GM12892 (cell line): ENCODE data around the gene GMEB2.
"Not testable (repeated sequence)": the region's sequence is repeated elsewhere in the genome, so short reads cannot be mapped to it uniquely, and the experiment has no call there.

Experiments
- DNase-seq: peaks from one replicate; pipeline ENCODE4 v3.0.0; 2011; ENCODE audit not compliant: insufficient read length
- FAIRE-seq: peaks from 2 replicates; lab custom pipeline; 2011; peaks lifted over from hg19 to GRCh38; lab: Jason Lieb, UNC
- POLR2A ChIP-seq: IDR thresholded peaks from 2 replicates; pipeline ENCODE4 v1.6.1; 2011; ENCODE audit warnings: low read depth, low read length, control low read depth
- POLR2AphosphoS5 ChIP-seq: IDR thresholded peaks from 2 replicates; pipeline ENCODE4 v1.6.1; 2011; ENCODE audit warnings: low read depth, low read length, control low read depth
- TAF1 ChIP-seq: IDR thresholded peaks from 2 replicates; pipeline ENCODE4 v1.6.1; 2011; ENCODE audit warnings: low read depth, mild to moderate bottlenecking, control low read depth, low read length, borderline replicate concordance

The GMEB2 gene

DNA sequence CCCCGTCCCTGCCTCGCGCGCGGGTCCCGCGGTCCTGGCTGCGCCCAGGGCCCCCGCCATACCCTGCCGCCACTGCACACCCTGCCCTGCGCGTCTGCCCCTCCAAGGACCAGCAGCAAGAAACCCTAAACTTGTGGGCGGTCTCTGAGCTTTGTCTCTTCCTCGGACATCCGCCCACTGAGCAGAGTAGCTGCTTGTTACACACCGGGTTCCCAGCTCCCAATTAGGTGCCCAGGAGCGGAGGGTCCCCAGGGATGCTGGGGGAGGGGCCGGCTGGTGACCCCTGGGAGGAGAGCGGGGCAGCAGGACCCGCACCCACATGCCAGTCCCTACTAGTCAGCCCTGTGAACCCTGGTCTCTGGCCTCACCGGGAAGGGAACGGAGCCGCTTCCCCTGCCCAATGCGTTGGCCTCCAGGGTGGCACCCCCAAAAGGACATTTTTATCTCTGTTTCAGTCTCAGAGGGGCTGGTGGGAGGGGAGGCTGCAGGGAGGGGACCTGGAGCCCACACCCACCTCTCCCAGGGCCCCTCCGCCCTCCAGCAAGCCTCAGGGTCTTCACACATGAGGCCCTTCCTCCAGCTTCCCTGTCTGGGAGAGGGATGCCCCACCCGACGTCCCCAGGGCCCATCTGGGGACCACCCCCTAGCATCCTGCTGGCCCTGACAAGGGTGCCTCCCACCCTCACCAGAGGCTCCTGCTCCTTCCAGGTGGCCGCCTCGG is 15.8 kb upstream of the GMEB2 start:
- TF ChIP-seq POLR2AphosphoS5 (no peak), TAF1 (no peak), POLR2A (no peak)
- DNase-seq (no peak), FAIRE-seq (no peak)

DNA sequence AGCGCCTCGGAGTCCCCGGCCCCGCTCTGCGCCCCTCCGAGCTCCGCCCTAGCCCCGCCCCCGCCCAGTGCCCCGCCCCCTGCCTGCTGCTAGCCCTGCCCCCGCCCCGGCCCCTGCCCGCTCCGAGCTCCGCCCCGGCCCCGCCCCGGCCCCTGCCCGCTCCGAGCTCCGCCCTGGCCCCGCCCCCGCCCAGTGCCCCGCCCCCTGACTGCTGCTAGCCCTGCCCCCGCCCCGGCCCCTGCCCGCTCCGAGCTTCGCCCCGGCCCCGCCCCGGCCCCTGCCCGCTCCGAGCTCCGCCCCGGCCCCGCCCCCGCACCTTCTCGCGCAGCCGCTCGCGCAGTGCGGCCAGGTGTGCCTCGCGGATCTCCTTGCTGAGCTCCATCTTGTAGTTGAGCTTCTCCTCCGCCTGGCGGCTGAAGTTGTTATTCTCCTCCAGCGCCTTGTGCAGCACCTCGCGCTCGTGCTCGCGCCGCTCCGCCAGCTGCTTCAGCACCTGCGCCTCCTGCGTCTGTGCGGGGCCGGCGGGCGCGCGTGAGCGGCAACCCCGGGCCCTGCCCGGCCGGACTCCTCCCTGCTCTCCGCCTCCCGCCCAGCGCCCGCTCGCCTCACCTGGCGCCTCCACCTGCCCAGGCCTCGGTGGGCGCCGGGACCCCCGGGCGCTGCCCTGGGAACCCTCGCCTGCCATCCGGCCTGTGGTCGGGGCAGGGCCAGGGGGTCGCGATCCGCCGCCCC is 15.1 kb upstream of the GMEB2 start:
- DNase-seq (peak; percentile 88), FAIRE-seq (peak; percentile 97)
- TF ChIP-seq POLR2AphosphoS5 (no peak), TAF1 (no peak), POLR2A (no peak)

DNA sequence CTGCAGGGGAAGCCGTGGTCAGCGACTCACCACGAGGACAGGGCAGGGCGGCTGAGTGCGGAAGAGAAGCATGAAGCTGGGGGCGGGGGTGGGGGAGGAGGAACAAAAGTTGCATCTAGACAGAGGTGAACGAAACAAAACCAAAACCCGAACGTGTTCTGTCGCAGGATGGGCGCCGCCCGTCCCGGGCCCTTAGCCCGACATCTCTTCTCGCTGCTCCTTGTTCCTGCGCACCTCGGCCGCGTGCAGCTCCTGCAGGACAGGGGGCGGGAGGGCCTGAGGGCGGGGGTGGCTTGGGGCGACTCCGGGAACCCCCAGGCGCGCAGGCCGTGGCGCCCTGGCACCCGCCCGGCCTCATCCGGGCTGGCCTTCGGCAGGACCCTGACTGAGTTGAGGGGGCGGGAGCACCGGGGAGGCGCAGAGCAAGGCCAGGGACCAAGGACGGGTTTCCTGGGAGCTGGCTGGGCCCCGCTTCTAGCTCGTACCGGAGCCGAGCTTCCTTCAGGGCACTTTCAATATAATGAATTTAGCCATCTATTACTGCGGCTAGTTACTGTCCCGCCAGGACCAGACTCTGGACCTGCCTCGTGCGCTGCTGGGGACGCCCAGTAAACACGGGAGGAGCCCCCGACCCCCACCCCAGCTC is 14.4 kb upstream of the GMEB2 start:
- FAIRE-seq (no peak), DNase-seq (no peak)
- TF ChIP-seq POLR2A: no peak
- TF ChIP-seq POLR2AphosphoS5: no peak
- TF ChIP-seq TAF1: no peak

DNA sequence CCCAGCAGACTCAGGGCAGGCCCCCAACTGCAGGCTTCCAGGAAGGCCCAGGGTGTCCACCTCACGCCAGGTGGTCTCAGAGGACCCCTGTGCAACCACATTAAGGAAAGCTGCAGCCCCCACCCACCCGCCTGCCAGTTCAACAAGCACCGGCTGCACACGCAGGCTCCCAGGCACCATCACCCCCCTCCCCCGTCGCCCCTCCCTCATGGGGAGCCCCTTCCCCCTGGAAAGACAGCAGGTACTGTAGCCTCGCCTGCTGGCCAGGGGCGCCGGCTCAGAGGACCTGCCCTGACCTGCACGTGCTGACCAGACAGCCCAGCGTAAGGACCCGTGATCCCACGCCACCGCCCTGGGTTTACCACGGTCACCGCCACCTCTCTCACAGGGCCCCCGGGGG is 13.8 kb upstream of the GMEB2 start:
- not testable (repeated sequence) for FAIRE-seq, DNase-seq

DNA sequence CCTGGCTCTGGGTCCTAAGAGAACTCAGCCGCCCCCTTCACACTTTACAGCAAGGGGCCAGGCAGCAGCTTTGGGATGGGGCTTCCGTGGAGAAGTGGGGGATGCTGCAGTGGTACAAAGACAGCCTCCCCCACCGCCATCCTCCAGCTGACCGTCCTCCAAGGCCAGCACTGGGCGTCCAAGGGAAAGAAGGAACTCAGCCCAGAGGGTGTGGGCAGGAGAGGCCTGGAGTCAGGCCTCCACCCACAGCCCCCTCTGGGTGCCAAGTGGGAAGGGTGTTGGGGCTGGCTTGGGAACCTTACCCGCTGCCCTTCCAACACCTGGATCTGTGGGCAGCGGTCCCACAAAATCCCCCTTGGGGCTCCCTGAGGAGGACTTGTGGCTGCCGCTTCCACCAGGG is 13.2 kb upstream of the GMEB2 start:
- DNase-seq (no peak), FAIRE-seq (no peak)
- no peak for TF ChIP-seq TAF1
- TF ChIP-seq POLR2A: no peak
- no peak for TF ChIP-seq POLR2AphosphoS5

DNA sequence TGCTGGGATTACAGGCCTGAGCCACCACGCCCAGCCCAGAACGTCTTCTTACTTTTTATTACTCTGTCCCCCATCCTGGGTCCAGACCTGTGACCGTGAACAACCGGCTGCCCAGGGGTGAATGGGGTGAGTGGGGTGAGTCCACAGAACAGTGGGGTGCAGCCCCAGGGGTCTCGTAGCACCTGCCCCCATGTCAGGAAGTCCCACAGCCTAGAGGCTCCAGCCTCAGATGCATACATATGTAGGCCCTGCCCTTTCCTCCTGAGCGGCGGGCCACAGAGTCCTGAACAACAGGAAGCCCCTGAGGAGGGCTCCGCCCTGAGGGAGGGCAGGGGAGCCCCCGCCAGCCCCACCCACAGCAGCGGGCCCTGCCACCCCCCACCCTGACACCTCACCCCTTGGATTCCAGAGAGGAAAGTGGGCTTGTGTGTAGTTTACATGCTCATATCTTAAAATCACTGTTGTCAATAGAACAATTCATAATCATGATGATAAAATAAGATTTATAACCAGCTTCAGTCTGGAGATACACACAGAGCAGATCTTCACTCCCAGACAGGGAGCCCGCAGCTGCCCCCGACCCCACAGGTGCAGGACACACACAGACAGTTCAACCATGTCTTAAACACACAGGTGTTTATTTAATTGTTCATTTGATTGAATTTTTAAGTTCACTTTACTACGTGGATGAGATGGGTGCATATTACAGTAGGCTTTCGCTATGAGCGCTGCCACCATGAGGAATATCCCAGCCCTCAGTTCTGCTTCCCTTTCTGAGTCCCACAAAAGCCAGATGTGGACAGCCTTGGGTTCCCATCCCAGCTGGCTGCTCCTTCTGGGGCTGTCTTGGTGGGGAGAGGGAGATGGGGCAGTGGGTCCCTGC is 12.4 kb upstream of the GMEB2 start:
- DNase-seq: no peak
- peak; percentile 71 for FAIRE-seq
- TF ChIP-seq POLR2AphosphoS5: 0 out of 2 replicates have a peak, but pooled peaks have one; percentile 29
- TF ChIP-seq POLR2A: no peak
- no peak for TF ChIP-seq TAF1

DNA sequence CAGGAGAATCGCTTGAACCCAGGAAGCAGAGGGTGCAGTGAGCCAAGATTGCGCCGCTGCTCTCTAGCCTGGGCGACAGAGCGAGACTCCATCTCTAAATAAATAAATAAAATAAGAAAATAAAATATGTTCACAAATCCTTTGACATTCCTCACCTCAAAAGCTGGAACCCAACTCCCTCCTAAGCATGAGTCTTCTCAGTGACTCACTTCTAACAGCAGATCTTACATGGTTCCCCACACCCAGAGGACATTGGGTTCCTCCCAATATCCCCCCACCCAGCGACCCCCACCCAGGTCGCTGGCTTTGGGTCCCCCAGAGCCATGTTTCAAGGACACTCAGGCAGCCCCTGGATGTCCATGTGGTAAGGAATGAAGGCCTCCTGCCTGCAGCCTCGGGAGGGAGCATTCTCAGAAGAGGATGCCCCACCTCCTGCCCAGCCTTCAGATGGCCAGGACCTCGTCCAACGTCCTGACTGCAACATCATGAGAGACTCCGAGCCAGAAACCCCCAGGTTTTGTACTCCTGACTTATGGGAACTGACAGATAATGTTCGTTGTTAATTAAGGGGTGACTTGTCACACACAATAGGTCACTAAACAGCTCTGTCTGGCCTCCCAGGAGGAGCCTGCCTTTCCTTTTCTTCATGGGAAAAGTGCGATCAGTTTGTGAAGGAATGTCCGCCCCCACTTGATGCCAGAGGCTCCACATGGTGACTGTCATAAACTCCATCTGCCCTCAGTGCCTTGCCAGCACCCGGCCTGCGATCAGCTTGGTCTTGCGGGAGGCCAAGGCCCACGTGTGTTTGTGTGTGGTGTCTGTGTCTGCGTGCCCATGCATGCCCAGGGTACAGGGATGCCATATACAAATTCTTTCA is 10.1 kb upstream of the GMEB2 start:
- DNase-seq: no peak
- no peak for FAIRE-seq
- TF ChIP-seq POLR2AphosphoS5 (no peak), POLR2A (no peak), TAF1 (no peak)

DNA sequence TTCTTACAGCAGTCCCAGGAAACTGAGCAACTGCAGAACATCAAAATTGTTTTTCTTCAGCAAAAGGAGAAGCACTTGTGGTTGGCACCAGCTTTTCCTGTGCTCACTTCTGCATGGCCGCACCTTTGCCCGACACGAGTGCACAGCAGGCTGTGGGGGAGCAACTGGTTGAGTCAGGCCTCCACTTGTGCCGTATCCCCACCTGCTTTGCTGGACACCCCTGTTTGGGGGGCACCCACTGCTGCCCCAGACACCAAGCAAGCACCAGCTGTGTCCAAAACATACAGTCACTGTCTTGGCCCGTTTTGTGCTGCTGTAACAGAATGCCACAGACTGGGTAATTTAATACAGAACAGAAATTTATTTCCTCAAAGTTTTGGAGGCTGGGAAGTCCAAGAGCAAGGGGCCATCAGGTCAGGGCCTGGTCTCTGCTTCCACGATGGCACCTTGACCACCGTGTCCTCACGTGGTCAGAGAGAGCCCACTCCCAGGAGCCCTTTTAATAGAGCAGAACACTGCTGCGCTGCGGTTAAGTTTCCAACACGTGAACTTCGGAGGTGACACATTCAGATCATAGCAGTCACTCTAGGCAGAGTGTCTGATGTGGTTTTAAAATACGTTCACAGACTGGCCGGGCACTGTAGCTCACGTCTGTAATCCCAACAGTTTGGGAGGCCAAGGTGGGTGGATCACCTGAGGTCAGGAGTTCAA is 8.7 kb upstream of the GMEB2 start:
- FAIRE-seq: no peak
- TF ChIP-seq POLR2A (no peak), POLR2AphosphoS5 (no peak), TAF1 (no peak)
- DNase-seq: no peak

DNA sequence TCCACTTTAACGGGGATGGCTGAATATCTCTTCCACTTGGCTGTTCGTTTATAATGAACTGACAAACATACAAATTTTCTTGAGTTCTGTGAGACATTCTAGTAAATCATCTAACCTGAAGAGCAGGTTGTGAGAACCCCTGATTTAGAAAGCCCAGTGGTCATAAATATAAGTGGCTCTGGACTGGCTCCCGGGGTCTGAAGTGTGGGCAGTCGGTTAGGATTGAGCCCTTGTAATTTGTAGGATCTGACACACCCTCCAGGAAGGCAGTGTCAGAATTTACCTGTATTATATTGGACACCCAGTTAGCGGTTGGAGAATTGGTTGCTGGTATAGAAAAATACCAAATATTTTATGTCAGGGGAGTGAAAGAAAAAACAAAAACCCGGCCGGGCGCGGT is 6.8 kb upstream of the GMEB2 start:
- TF ChIP-seq POLR2A: no peak
- TF ChIP-seq POLR2AphosphoS5: no peak
- no peak for TF ChIP-seq TAF1

DNA sequence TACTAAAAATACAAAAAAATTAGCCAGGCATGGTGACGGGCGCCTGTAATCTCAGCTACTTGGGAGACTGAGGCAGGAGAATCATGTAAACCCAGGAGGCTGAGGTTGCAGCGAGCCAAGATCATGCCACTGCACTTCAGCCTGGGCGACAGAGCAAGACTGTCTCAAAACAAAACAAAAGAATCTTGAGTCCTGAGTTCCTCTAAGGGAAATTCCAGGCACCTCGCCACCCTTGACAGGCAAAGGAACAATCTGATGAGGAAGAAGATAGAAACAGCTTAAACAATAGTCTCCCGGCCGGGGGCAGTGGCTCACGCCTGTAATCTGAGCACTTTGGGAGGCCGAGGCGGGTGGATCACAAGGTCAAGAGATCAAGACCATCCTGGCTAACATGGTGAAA is 4.5 kb upstream of the GMEB2 start:
- not testable (repeated sequence) for DNase-seq, FAIRE-seq

More for the DNA sequence above, 6.8 kb upstream of the GMEB2 start:
- DNase-seq (no peak), FAIRE-seq (no peak)

DNA sequence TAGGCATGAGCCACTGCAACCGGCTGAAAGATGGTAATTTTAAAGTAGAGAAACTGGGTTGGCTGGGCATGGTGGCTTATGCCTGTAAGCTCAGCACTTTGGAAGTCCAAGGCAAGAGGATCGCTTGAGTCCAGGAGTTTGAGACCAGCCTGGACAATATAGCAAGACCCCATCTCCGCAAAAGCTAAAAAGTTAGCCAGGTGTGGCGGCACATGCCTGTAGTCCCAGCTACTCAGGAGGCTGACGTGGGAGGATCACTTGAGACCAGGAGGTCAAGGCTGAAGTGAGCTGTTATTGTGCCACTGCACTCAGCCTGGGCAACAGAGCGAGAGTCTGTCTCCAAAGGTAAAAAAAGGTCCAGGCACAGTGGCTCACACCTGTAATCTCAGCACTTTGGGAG is 4.1 kb upstream of the GMEB2 start:
- not testable (repeated sequence) for DNase-seq, FAIRE-seq
